Loucy (cell line): ENCODE data around the gene AIF1L.

Source experiments
- EZH2phosphoT487 ChIP-seq: fragments of 200-600 bp; IDR thresholded peaks from 2 replicates; pipeline ENCODE4 v1.6.1; 2018; ENCODE audit warnings: antibody characterized with exemption, mild to moderate bottlenecking, moderate library complexity, borderline replicate concordance
- TF ChIP-seq, protein P1 (sequence below): fragments of 200-600 bp; sonication (generic); conservative IDR thresholded peaks from 2 replicates; pipeline ENCODE4 v1.5.1; 2014; ENCODE audit warnings: mild to moderate bottlenecking, antibody characterized with exemption, low read length

DNA sequence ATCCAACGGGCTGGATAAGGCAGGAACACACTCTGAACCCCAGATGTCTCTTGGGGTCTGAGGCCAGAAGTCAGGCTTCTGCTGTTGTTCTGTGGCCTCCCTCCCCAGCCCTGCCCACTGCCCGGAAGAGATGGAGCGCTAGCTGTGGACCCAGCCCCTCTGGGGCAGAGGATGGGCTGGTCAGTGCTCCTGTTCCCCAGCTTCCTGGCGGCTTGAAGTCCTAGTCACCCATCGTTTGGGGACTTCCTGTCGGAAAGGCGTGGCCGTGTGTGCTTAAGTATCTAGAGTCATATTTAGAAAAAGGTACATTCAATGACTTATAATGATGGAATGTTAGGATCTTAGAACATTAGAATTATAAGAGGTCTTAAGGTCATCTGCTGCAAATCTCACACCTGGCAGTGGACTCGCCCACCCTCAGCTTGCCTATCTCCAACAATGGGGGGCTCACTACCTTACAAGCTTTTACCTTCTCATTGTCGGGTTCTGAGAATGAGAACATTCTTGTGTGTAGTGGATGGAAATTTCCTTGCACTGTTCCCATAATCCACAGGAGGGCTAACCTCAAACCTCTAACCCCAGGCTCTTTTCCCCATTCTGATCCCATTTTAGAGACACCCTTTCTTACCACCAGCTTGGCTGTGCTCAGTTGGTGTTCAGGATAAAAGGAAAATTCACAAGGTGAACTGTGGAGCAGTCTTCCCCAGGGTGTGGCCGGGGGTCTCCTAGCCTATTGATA is 13.4 kb upstream of the AIF1L start:
- TF ChIP-seq, protein P1, sequence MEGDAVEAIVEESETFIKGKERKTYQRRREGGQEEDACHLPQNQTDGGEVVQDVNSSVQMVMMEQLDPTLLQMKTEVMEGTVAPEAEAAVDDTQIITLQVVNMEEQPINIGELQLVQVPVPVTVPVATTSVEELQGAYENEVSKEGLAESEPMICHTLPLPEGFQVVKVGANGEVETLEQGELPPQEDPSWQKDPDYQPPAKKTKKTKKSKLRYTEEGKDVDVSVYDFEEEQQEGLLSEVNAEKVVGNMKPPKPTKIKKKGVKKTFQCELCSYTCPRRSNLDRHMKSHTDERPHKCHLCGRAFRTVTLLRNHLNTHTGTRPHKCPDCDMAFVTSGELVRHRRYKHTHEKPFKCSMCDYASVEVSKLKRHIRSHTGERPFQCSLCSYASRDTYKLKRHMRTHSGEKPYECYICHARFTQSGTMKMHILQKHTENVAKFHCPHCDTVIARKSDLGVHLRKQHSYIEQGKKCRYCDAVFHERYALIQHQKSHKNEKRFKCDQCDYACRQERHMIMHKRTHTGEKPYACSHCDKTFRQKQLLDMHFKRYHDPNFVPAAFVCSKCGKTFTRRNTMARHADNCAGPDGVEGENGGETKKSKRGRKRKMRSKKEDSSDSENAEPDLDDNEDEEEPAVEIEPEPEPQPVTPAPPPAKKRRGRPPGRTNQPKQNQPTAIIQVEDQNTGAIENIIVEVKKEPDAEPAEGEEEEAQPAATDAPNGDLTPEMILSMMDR = no peak
- TF ChIP-seq EZH2phosphoT487 = no peak
